Activated T-helper 1 cell treated with anti-CD3 and anti-CD28 coated beads, Interleukin-12 subunit alpha, Interleukin-12 subunit beta, Interleukin-2, Interleukin-4 antibody, amounts not matched to agents 30 ng/mL and 10 ng/mL and 1 ng/mL, durations not matched to agents 14 hours and 24 hours and 36 hours (primary cell): ENCODE measurements around the gene SPZ1. TPM values are rescaled to one million over a fixed set of nuclear protein-coding genes. Genes with fewer than 3 reads are reported as not detected.
"Not testable (repeated sequence)": the region's sequence is repeated elsewhere in the genome, so short reads cannot be mapped to it uniquely, and the experiment has no call there.

ENCODE experiments used
- DNase-seq: peaks from one replicate; pipeline ENCODE4 v3.0.0; 2021; ENCODE audit warnings: low spot score
- H3K27ac Mint-ChIP-seq: one replicate; pipeline ENCODE4 v1.8.0; 2021; ENCODE audit warnings: mild to moderate bottlenecking, mixed read lengths
- H3K27me3 Mint-ChIP-seq: one replicate; pipeline ENCODE4 v1.8.0; 2022; ENCODE audit warnings: mild to moderate bottlenecking, moderate library complexity, mixed read lengths; ENCODE audit not compliant: insufficient read depth
- H3K36me3 Mint-ChIP-seq: one replicate; pipeline ENCODE4 v1.8.0; 2021; ENCODE audit warnings: low read depth, mixed read lengths
- H3K4me1 Mint-ChIP-seq: one replicate; pipeline ENCODE4 v1.8.0; 2021; ENCODE audit warnings: low read depth, mixed read lengths
- H3K4me3 Mint-ChIP-seq: one replicate; pipeline ENCODE4 v1.8.0; 2021; ENCODE audit warnings: mild to moderate bottlenecking, moderate library complexity, mixed read lengths
- H3K9me3 Mint-ChIP-seq: one replicate; pipeline ENCODE4 v1.8.0; 2021; ENCODE audit warnings: mixed read lengths
- intact Hi-C: fragments of 100-400 bp; cut with micrococcal nuclease; formaldehyde crosslinking; loops from one replicate; pipeline ENCODE4 v1.15.1; 2024
- total RNA-seq: library from RNA; stranded (reverse); gene quantifications from 2 replicates; pipeline ENCODE4 v1.2.3, GENCODE V29; 2022

SPZ1 gene
- total RNA-seq, 1 donor from 2014 or later, result not detected

- DNase-seq, result no peak
- H3K4me3 Mint-ChIP-seq, result no peak overlapping the region
- intact Hi-C loops, result loop anchor here (2.0 to 5.0 kb wide), 2 partner anchors 327 to 851 kb away; no protein-coding TSS in a partner anchor
- H3K4me1 Mint-ChIP-seq, result no peaks in the 10 kb centered on the region
- no peak overlapping the region for H3K27ac Mint-ChIP-seq
- no peaks in the 10 kb centered on the region for H3K27me3 Mint-ChIP-seq
- H3K9me3 Mint-ChIP-seq, result no peaks in the 10 kb centered on the region
- no peaks in the 10 kb centered on the region for H3K36me3 Mint-ChIP-seq
Measured at GRCh38 chr5:80346055-80346454, 26.3 kb downstream of the SPZ1 start.

- H3K27ac Mint-ChIP-seq, result no peak overlapping the region
- H3K9me3 Mint-ChIP-seq, result no peaks in the 10 kb centered on the region
- no peaks in the 10 kb centered on the region for H3K36me3 Mint-ChIP-seq
- no peak for DNase-seq
- intact Hi-C loops, result loop anchor here (5.0 kb wide), 1 partner anchor 849 kb away; no protein-coding TSS in a partner anchor
- no peaks in the 10 kb centered on the region for H3K4me1 Mint-ChIP-seq
- peaks cover 5% of the 10 kb centered on the region for H3K27me3 Mint-ChIP-seq
- H3K4me3 Mint-ChIP-seq, result no peak overlapping the region
Measured at GRCh38 chr5:80348171-80348570, 28.4 kb downstream of the SPZ1 start.

GRCh38 chr5:80351019-80351418 lies 31.2 kb downstream of the SPZ1 start:
- H3K9me3 Mint-ChIP-seq, H3K36me3 Mint-ChIP-seq, H3K27ac Mint-ChIP-seq, H3K4me1 Mint-ChIP-seq, H3K27me3 Mint-ChIP-seq, intact Hi-C loops, H3K4me3 Mint-ChIP-seq, DNase-seq: not testable (repeated sequence)

GRCh38 chr5:80355686-80356085 lies 35.9 kb downstream of the SPZ1 start:
- peaks cover 5% of the 10 kb centered on the region for H3K27me3 Mint-ChIP-seq
- no peak overlapping the region for H3K4me3 Mint-ChIP-seq
- H3K27ac Mint-ChIP-seq, result no peak overlapping the region
- intact Hi-C loops, result no loop called here
- H3K36me3 Mint-ChIP-seq, result no peaks in the 10 kb centered on the region
- no peaks in the 10 kb centered on the region for H3K4me1 Mint-ChIP-seq
- DNase-seq, result no peak
- no peaks in the 10 kb centered on the region for H3K9me3 Mint-ChIP-seq

- Mint-ChIP-seq H3K27ac (no peak overlapping the region), H3K36me3 (no peaks in the 10 kb centered on the region), H3K4me1 (no peaks in the 10 kb centered on the region), H3K4me3 (no peak overlapping the region), H3K27me3 (peaks cover 3% of the 10 kb centered on the region), H3K9me3 (no peaks in the 10 kb centered on the region)
- intact Hi-C loops, result no loop called here
- no peak for DNase-seq
Measured at GRCh38 chr5:80357671-80358070, 37.9 kb downstream of the SPZ1 start.

- peak overlapping the region; percentile 5 for H3K27ac Mint-ChIP-seq
- no peak overlapping the region for H3K4me3 Mint-ChIP-seq
- no peaks in the 10 kb centered on the region for H3K36me3 Mint-ChIP-seq
- H3K9me3 Mint-ChIP-seq, result no peaks in the 10 kb centered on the region
- intact Hi-C loops, result no loop called here
- no peak for DNase-seq
- H3K4me1 Mint-ChIP-seq, result no peaks in the 10 kb centered on the region
- H3K27me3 Mint-ChIP-seq, result peaks cover 3% of the 10 kb centered on the region
Measured at GRCh38 chr5:80360914-80361444, 41.2 kb downstream of the SPZ1 start.

- DNase-seq, result no peak
- intact Hi-C loops, result no loop called here
- Mint-ChIP-seq H3K36me3 (no peaks in the 10 kb centered on the region), H3K9me3 (no peaks in the 10 kb centered on the region), H3K27me3 (peaks cover 3% of the 10 kb centered on the region), H3K4me3 (no peak overlapping the region), H3K4me1 (no peaks in the 10 kb centered on the region), H3K27ac (no peak overlapping the region)
Measured at GRCh38 chr5:80364892-80365291, 45.1 kb downstream of the SPZ1 start.

GRCh38 chr5:80368661-80369480 lies 49.1 kb downstream of the SPZ1 start:
- H3K27me3 Mint-ChIP-seq, result peaks cover 5% of the 10 kb centered on the region
- no peak for DNase-seq
- intact Hi-C loops, result no loop called here
- H3K9me3 Mint-ChIP-seq, result no peaks in the 10 kb centered on the region
- no peaks in the 10 kb centered on the region for H3K4me1 Mint-ChIP-seq
- H3K36me3 Mint-ChIP-seq, result no peaks in the 10 kb centered on the region
- no peak overlapping the region for H3K27ac Mint-ChIP-seq
- H3K4me3 Mint-ChIP-seq, result no peak overlapping the region

- no peaks in the 10 kb centered on the region for H3K9me3 Mint-ChIP-seq
- H3K4me3 Mint-ChIP-seq, result no peak overlapping the region
- intact Hi-C loops, result no loop called here
- H3K27me3 Mint-ChIP-seq, result peaks cover 5% of the 10 kb centered on the region
- H3K27ac Mint-ChIP-seq, result no peak overlapping the region
- no peak for DNase-seq
- no peaks in the 10 kb centered on the region for H3K4me1 Mint-ChIP-seq
- H3K36me3 Mint-ChIP-seq, result no peaks in the 10 kb centered on the region
Measured at GRCh38 chr5:80369521-80369920, 49.7 kb downstream of the SPZ1 start.

- H3K4me3 Mint-ChIP-seq, result no peak overlapping the region
- intact Hi-C loops, result no loop called here
- H3K27ac Mint-ChIP-seq, result no peak overlapping the region
- H3K27me3 Mint-ChIP-seq, result peaks cover 5% of the 10 kb centered on the region
- H3K9me3 Mint-ChIP-seq, result no peaks in the 10 kb centered on the region
- H3K4me1 Mint-ChIP-seq, result no peaks in the 10 kb centered on the region
- no peak for DNase-seq
- no peaks in the 10 kb centered on the region for H3K36me3 Mint-ChIP-seq
Measured at GRCh38 chr5:80370390-80370789, 50.6 kb downstream of the SPZ1 start.

Other genes starting within 250 kb of the SPZ1 start
- 21.2 and 22.8 TPM in 2 replicates for gene SERINC5, start 64.0 kb upstream of the SPZ1 start, total RNA-seq
- gene ZFYVE16, start 88.1 kb downstream of the SPZ1 start, total RNA-seq, result 9.4 and 10.3 TPM in 2 replicates
- gene FAM151B, start 168.1 kb downstream of the SPZ1 start, total RNA-seq, result 0.32 TPM in 1 of 2 replicates, not detected in the other